HG03432 (cell line): ENCODE results near the gene DYNC1LI1.
"Not testable (repeated sequence)": the region's sequence is repeated elsewhere in the genome, so short reads cannot be mapped to it uniquely, and the experiment has no call there.

Experiments used
- ATAC-seq: cut with Tn5 transposase; IDR thresholded peaks from one replicate; pipeline ENCODE4 v1.9.1; 2021; ENCODE audit warnings: mild to moderate bottlenecking, moderate library complexity; ENCODE audit not compliant: unreplicated experiment

Gene DYNC1LI1

GRCh38 chr3:32584660-32585059, 14.0 kb upstream of the DYNC1LI1 start:
- no peak for ATAC-seq

DNA sequence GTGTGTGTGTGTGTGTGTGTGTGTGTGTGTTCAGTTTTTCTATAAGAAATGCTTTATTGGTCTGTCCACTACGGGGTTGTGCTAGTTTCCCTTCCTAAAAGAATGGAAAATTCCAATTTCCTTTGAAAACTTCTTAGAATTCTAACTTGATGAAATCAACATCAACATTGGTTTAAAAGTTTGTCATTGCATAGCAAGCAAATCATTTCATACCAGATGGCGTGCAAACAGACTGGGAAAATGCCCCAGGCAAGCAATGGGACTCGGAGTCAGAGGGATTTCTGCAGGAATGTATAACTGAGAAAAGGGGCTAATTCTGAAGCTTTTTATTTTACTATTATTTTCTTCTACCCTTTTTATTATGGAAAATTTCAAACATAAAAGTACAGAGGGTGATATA, 13.1 kb upstream of the DYNC1LI1 start:
- ATAC-seq, result no peak

- not testable (repeated sequence) for ATAC-seq
Observed at GRCh38 chr3:32578669-32579068, 8.0 kb upstream of the DYNC1LI1 start.

GRCh38 chr3:32577581-32578556, 7.2 kb upstream of the DYNC1LI1 start:
- ATAC-seq, result peak; percentile 97

GRCh38 chr3:32577174-32577573, 6.5 kb upstream of the DYNC1LI1 start:
- no peak for ATAC-seq

DNA sequence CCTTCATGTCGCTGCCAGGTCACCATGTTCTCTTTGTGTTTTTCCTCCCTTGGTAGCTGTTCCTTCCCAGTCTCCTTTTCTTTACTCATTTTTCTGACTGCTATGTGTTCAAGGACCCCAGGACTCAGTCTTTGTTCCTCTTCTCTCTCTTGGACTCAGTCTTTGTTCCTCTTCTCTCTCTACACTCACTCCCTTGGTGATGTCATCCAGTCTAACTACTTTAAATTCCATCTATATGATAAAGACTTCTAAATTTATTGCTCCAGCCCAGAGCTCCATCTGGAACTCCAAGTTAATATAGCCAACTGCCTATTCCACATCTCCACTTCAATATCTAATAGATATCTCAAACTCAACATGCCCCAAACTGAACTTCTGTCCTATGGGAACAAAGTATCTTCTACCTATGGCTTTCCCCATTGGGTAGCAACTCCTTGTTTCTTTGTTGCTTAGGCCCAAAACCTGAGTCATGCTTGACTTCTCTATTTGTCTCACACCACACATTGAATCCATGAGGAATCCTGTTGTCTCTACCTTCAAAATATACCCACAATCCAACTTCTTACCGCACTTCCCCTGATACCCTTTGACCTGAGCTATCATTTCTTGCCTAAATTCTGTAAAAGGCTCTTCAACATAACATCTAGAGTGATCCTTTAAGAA, 4.9 kb upstream of the DYNC1LI1 start:
- no peak for ATAC-seq

GRCh38 chr3:32571192-32571485, 481 bp upstream of the DYNC1LI1 start:
- peak; percentile 40 for ATAC-seq

DNA sequence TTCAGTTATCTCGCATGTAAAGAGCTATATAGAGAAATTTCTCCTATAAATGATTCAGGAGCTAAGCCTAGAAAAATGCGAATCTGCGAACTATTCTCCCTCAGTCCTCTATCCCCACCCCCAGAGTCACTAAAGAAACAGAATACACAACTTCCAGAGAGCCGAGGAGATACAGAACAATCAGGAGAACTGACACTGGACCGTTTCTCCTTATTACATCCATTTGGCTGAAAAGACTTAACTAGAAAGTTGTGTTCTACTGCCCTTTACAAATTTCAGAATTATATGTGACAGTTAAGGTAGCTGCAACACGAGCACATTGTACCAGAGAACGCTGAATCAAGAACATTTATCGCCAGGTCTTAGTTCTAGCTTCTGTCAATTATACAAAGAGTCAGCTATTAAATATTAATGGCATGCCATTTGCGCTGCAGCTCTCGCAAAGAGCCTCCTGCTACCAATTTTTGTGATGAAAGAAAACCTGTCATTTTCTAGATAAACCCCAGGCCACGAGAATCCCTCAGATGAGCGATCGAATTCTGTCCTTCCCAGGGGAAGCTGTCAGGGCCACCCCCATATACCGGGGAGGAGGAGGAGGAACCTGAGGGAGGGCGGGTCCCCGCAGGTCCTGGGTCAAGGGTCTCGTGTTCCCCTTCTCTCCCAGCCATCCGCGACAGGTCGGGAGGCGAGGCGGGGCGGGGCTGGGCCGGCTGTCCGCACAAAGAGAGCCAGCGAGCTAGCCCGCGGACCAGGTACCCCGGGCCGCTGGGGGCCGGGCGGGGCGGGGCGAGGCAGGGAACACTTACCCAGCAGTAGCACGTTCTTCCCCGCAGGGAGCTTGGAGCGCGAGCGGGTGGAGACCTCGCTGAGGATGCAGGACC, 878 bp downstream of the DYNC1LI1 start:
- peak; percentile 54 for ATAC-seq

GRCh38 chr3:32568953-32569352, 1.7 kb downstream of the DYNC1LI1 start:
- ATAC-seq, result no peak

DNA sequence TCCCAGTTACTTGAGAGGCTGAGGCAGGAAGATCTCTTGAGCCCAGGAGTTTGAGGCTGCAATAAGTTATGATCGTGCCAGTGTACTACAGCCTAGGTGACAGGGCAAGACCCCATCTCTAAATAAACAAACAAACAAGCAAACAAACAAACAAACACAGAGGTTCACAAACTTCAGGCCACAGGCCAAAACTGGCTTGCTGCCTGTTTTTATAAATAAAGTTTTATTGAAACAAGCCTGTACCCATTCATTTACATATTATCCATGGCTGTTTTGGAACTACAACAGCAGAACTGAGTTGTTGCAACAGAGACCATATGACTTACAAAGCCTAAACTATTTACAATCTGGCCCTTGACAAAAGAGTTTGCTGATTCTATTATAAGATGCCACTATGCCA, 6.5 kb downstream of the DYNC1LI1 start:
- ATAC-seq, result no peak

GRCh38 chr3:32562640-32563039, 8.0 kb downstream of the DYNC1LI1 start:
- ATAC-seq, result no peak

DNA sequence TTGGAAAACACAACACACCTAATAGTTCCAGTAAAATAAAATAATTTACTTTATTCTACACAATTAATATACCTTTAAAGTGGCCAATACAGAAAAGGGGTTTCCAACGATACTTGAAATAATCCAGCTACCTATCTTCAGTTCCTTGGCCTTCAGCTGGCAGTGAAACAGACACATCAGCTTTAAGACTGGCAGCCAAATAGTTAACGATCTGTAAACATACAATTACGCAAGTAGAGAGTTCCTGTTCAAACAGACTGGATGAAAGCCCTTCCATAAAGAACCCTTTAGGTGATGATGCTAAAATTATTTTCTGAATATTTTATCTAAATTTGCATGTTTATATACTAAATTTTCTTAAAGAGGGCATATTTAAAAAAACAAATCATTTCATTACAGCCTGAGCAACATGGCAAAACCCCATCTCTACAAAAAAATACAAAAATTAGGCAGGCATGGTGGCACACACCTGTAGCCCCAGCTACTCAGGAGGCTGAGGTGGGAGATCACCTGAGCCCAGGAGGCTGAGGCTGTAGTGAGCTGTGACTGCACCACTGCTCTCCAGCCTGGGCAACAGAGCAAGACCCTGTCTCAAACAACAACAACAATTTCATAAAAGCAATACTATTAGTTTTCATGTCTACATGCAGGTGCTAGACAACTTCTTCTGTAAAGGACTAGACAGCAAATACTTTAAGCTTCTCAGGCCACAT, 12.9 kb downstream of the DYNC1LI1 start:
- ATAC-seq, result no peak

- ATAC-seq, result no peak
Observed at GRCh38 chr3:32556332-32556731, 14.3 kb downstream of the DYNC1LI1 start.

DNA sequence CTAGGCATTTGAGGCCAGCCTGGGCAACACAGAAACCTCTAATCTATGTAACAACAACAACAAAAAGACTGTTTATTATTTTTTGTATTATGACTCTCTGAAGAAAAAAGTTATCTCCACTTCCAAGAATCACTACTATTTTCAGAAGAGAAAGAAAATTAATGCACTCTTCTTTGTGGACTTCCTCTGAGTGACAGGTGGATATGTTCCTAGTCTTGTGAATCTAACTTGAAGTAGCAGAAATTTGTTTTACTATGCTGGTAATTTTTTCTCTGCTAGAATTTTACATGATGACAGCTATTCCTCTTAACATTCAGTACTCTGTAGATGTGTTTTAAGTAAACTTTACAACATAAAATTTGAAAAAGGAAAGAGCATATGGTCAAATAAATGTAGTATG, 16.7 kb downstream of the DYNC1LI1 start:
- ATAC-seq, result no peak

DNA sequence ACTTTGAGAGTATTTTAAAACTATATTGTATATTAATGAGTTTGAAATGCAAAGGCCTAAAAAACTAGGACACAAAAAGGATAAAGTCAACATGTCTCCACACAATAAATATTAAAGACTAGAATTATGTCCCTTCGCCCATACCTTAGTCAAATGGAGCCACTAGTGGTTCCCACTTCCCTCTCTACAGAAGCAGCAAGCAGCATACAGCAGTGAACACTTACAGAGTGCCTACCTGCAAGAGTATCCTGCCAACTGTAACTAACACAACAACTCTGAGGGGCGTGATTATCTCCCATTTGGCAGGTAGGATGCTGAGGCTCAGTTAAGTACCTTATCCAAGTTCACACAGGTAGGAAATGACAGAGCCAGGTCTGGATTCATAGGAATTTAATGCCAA, 17.2 kb downstream of the DYNC1LI1 start:
- no peak for ATAC-seq

- no peak for ATAC-seq
Observed at GRCh38 chr3:32552013-32552412, 18.6 kb downstream of the DYNC1LI1 start.

DNA sequence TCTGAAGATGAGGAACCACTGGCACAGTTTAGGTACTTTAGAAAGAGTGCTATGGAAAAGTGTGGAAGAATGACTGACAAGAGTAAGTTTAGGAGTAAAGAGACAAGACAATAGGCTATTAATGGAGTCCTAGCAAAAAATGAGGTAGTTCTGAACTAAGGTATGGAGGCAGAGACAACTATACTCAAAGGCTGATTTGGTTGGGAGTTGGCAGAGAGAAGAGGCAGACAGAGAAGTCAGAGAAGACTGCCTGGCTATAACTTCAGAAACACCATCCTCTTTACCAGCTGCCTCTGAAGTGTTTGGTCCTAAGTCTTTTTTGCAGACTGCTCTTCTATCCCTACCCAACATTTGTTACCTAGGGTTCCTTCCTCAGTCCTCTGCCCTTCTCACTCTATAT, 19.2 kb downstream of the DYNC1LI1 start:
- ATAC-seq, result peak; percentile 38

DNA sequence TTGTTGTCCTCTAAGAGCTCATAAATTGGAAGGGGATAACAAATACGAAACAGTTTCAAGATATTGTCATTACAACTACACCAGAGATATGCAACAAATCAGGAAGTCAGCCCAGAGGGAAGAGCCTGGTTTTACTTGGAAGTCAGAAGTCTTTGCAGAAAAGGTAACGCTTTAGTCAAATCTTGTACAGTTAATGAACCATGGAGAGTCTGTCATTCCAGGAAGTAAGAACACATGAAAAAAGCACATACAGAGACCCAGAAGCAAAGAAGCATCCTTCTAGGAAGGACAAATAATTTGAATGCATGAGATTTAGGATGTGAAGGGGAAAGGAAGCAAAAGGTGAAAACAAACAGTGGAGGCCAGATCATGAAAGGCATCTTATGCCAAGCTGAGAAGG, 19.6 kb downstream of the DYNC1LI1 start:
- peak; percentile 58 for ATAC-seq

DNA sequence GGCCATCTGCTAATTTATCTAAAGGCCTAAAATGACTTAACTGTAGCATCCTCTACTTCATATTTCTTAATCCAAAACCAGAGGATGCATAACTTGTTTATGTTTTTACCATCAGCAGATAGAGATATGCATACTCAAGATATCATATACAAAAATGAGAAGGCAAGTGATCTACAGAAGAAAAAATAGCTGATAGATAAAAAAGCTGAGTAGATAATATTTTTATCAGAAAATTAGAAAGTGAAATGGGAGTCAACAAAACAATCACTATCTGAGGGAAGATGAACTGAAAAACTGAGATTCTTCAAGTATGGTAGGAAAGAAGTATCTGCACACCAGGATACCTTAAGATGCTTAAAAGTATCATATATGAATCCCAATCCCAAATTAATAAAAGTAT, 25.4 kb downstream of the DYNC1LI1 start:
- no peak for ATAC-seq

DNA sequence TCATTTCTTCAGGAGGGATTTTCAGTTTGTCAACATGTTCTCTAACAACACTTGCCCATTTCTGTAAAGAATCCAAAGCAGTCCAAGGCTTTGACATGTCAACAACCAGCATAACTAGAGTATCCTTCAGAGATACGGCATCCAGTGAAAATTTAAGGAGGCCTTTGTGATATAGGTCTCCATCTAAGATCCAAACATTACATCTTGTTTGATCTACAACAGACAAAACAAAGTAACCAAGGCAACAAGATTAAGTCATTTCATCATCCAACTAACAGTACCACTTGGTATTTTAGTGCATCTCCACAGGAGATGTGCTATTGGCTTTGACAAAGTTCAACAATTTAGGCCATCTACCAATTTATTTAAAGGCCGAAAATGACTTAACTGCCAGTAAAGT, 25.8 kb downstream of the DYNC1LI1 start:
- ATAC-seq, result no peak

- no peak for ATAC-seq
Observed at GRCh38 chr3:32542807-32543206, 27.9 kb downstream of the DYNC1LI1 start.
